GM19372 (cell line): Measurements from ENCODE around the gene AGR3.
A peak's percentile ranks its signal among the peaks of the same experiment; 100 is the strongest.

Experiments
- ATAC-seq: cut with Tn5 transposase; IDR thresholded peaks from one replicate; pipeline ENCODE4 v1.9.1; 2021; ENCODE audit warnings: mild to moderate bottlenecking, low read depth, moderate library complexity; ENCODE audit not compliant: unreplicated experiment

AGR3 gene

GRCh38 chr7:16881844-16882243 is at the start of gene AGR3:
Gene AGR3 (minus strand): TSS chr7:16881983. CDS start chr7:16878618, 3,365 bp downstream.
- no peak for ATAC-seq

GRCh38 chr7:16930946-16931345 is 49.2 kb upstream of the AGR3 start:
- no peak for ATAC-seq

- peak; percentile 77 for ATAC-seq
Observed at GRCh38 chr7:16929146-16929762, 47.5 kb upstream of the AGR3 start.

GRCh38 chr7:16926861-16927260 is 45.1 kb upstream of the AGR3 start:
- ATAC-seq = no peak

GRCh38 chr7:16926283-16926682 is 44.5 kb upstream of the AGR3 start:
- ATAC-seq = peak; percentile 58

GRCh38 chr7:16925609-16926008 is 43.8 kb upstream of the AGR3 start:
- no peak for ATAC-seq

GRCh38 chr7:16923019-16923418 is 41.2 kb upstream of the AGR3 start:
- ATAC-seq = no peak

- ATAC-seq = no peak
Observed at GRCh38 chr7:16921644-16922257, 40.0 kb upstream of the AGR3 start.

- ATAC-seq = no peak
Observed at GRCh38 chr7:16921151-16921550, 39.4 kb upstream of the AGR3 start.

- ATAC-seq = no peak
Observed at GRCh38 chr7:16919440-16919839, 37.7 kb upstream of the AGR3 start.

GRCh38 chr7:16918288-16918895 is 36.6 kb upstream of the AGR3 start:
- no peak for ATAC-seq

- ATAC-seq = no peak
Observed at GRCh38 chr7:16916738-16917137, 35.0 kb upstream of the AGR3 start.

- no peak for ATAC-seq
Observed at GRCh38 chr7:16916105-16916639, 34.4 kb upstream of the AGR3 start.

GRCh38 chr7:16915405-16915804 is 33.6 kb upstream of the AGR3 start:
- no peak for ATAC-seq

- ATAC-seq = no peak
Observed at GRCh38 chr7:16914771-16915170, 33.0 kb upstream of the AGR3 start.

GRCh38 chr7:16913643-16914042 is 31.9 kb upstream of the AGR3 start:
- ATAC-seq = no peak

GRCh38 chr7:16912540-16912939 is 30.8 kb upstream of the AGR3 start:
- ATAC-seq = no peak

- ATAC-seq = no peak
Observed at GRCh38 chr7:16908561-16908960, 26.8 kb upstream of the AGR3 start.

- ATAC-seq = no peak
Observed at GRCh38 chr7:16905300-16906044, 23.7 kb upstream of the AGR3 start.

GRCh38 chr7:16904076-16904475 is 22.3 kb upstream of the AGR3 start:
- ATAC-seq = no peak

- no peak for ATAC-seq
Observed at GRCh38 chr7:16900209-16900768, 18.5 kb upstream of the AGR3 start.
